HG03342 (cell line): ENCODE data around the gene CDHR5.

Experiments
- ATAC-seq: cut with Tn5 transposase; IDR thresholded peaks from one replicate; pipeline ENCODE4 v1.9.1; 2021; ENCODE audit warnings: mild to moderate bottlenecking, moderate library complexity; ENCODE audit not compliant: unreplicated experiment

CDHR5 gene

GRCh38 chr11:569158-569885, 55.4 kb downstream of the CDHR5 start:
- peak; percentile 2 for ATAC-seq

- peak; percentile 90 for ATAC-seq
Measured at GRCh38 chr11:568306-569157, 56.2 kb downstream of the CDHR5 start.

DNA sequence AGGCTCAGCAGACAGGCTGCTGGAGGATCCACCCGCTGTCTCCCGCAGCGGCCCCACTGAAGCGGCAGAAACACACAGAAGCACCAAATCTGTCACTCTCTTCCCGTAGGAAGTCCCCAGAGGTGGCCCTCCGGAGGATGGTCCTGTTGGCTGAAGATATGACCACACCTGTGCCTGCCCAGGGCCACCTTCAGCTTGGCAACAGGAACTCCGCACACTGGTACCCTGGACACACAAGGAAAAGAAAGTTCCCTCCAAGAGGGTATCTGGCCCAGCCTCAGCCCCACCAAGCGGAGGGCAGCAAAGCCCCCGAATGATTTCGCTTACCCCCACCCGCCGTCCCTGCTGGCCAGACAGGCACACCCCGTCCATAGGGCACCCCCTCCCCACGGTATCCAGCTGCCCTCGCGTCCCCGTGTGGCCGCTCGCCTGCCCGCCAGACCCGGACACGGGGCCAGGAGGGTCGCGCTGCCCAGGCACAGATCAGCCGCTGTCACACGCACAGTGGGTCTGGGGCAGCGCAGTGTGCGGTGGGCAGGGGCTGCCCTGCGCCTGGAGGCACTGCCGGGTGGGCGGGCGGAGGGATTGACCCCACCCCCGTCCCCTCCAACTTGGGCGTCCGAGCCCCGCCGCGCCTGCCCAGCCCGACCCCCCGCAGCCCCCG, 57.0 kb downstream of the CDHR5 start:
- no peak for ATAC-seq

DNA sequence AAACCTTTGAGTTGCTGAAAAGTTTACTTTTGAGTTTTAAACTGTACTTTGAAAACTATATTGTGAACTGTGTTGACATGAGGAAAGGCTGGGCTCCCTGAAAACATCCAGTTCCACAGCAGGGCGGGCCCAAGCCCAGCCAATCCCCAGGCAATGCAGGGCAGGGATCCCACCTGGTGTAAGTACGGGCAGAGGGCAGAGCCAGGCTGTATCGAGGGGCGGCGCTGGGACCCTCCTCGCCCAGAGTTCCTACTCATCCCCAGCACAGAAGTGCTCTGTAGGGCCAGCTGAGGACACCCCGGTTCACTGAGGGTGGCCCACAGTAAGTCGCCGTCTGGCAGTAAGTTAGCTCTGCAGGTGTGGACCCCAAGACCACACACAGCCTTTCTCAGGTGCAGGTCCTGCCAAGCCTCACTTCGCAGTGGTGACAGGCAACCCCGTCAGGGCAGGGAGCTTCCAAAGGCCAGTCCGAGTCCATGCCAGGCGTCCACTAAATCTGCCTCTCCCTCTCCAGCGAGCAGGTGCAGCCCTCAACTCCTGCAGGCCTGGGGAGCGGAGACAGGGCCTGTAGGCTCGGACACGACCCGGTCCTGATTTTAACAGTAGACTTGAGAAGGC, 57.6 kb downstream of the CDHR5 start:
- no peak for ATAC-seq
